Right ventricle myocardium superior (tissue), 1 donor: ENCODE data around the gene TWSG1. TPM values are rescaled to one million over a fixed set of nuclear protein-coding genes. Genes with fewer than 3 reads are reported as not detected.
"Not testable (repeated sequence)": the region's sequence is repeated elsewhere in the genome, so short reads cannot be mapped to it uniquely, and the experiment has no call there.

Experiments used
- ATAC-seq: fragments of 200-7000 bp; cut with Tn5 transposase; one replicate; pipeline ENCODE4 v1.9.1; 2020; ENCODE audit warnings: mild to moderate bottlenecking; ENCODE audit not compliant: poor library complexity
- DNase-seq: peaks from one replicate; pipeline ENCODE4 v3.0.0-alpha.2; 2020
- intact Hi-C: fragments of 100-400 bp; cut with DNase I; formaldehyde crosslinking; loops from one replicate; pipeline ENCODE4 v1.11.2; 2022
- total RNA-seq: library from RNA; stranded (reverse); fragmentation: NEBNext Ultra II Directional; extraction: Animal tissue kit (Norgen Biotek cat#: 25700); gene quantifications from one replicate; pipeline ENCODE4 v1.2.1, GENCODE V29; 2021
- donor health status: DM: no; HTN: yes; CAD: no; lungs with severe emphysema.

Gene TWSG1
- total RNA-seq, 1 donor from 2014 or later, result 8.6 TPM

DNA sequence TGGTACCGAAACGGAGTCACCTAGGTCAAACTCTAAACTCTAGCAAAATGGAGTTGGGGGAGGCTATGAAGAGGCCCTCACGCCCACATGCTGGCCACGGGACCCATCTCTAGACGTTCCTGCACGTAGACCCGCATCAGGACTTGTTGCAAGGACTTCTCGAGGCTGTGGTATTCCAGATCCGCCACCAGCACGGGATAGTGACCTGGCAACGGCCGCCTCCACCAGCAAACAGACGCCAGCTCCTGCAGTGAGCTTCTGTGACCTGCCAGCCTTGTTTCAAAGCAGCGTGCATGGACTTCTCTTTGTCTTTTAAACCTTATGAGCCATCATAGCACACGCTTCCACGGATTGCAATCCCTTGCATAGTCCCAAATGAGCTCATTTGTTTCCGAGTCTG, 100.5 kb downstream of the TWSG1 start:
- no peak for DNase-seq
- intact Hi-C loops, result no loop called here
- ATAC-seq, result no peak

DNA sequence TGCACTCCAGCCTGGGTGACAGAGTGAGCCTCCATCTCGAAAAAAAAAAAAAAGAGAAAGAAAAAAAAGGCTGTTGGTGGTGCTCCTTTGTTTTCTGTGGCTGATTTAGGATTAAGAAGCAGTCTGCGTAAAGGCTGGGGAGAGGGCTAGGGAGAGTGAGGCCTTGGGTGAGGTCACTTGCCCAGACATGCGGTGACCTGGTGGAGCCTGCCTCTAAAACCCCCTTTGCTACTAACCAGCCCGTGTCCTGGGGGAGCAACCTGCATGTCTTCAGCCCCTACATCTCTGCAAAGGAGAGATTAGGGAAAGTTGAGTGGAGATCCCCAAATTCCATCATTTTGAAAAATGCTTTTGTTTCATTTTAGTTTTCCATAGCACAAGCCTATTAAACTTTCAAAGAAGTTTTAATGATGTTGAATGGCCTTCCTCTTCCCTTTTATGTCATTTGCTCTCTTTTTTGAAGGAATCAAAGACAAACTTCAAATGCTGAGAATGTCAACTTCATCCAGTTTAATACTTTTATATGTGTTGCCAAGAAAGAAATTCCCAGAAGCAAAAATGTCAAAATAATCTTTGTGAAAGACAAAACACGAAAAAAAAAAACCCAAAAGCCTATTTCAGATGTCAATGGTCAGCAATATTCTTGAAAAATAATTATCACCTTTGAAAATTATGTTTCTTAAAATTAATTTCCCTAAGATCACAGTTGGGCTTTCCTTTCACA, 101.8 kb downstream of the TWSG1 start:
- DNase-seq (no peak), ATAC-seq (no peak)
- intact Hi-C loops, result no loop called here

DNA sequence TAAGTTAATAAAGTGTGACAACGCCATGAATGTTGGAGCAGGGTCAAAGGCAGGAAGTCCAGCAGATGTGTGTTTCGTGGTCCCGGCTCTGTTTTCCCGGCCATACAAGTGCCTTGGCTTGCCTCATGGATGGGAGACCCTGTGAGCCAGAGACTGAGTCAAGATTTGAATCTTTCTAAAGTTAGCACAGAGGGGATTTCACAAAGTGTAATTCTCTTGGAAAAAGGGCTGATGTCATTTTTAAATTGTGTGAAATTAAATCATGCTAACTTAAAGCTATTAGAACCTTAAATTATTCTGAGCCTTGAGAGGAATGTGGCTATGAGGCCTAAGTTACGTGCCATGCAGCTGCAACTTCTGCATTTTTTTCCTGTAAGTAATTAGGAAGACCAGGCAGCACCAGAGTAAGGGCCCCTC, 102.5 kb downstream of the TWSG1 start:
- ATAC-seq (no peak), DNase-seq (no peak)
- intact Hi-C loops, result no loop called here

DNA sequence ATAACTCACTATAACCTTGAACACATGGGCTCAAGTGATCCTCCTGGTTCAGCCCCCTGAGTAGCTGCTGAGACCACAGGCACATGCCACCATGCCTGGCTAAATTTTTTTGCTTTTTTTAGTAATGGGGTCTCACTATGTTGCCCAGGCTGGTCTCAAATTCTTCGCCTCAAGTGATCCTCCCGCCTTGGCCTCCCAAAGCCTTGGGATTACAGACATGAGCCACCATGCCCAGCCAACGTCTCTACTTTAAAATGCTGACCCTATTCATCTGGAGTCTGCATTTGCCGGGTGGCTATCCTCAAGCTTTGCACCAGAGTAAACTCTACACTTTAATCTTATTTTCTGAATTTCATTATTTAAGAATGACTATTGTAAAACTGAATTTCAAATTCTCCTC, 103.1 kb downstream of the TWSG1 start:
- DNase-seq (no peak), ATAC-seq (no peak)
- intact Hi-C loops, result no loop called here

DNA sequence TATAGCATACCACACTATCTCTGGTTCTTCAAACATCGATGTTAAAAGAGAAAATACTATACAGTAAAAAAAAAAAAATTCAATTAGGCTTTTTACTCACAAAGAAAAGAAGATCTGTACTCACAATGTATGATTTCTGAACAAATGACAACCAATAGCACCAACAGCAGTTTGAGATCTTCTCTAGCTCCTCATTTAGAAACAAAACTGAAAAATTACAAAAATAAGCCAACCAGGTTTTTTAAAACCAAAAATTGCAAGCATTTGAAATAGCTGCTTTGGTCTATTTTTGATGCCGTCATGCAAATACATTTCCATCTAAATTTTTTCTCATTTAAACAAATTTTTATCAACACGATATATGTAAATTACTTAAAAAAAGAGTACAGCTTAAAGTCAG, 106.5 kb downstream of the TWSG1 start:
- intact Hi-C loops, result no loop called here
- ATAC-seq (no peak), DNase-seq (no peak)

DNA sequence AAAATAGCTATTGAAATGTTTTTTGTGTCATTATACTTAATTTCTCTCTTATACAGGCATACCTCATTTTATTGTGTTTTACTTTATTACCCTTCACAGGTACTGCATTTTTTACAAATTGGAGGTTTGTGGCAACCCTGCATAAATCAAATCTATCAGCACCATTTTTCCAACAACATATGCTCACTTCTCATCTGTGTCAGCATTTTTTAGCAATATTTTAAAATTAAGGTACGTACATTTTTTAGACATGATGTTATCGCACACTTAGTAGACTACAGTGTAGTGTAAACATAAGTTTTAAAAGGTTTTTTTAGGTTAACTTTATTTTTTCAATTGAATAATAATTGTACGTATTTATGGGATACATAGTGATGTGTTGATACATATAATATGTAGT, 110.0 kb downstream of the TWSG1 start:
- intact Hi-C loops, result no loop called here
- no peak for ATAC-seq
- DNase-seq, result no peak

DNA sequence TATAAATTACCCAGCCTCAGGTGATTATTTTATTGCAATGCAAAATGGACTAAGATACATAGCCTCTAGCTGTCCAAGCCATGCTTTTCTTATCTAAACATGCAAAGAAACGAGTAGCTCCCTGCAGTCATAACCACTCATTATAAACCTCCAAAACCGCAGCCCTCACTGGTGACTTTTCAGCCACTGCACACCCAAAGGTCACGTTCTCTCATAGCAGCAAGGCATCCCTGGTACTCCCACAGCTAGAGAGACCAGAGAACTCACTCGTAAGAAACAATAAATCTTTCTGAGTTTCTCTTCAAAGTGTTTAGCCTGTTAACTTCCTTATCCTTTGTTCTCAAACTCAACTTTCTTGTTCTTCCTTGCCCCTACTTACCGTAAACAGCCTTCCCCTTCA, 112.3 kb downstream of the TWSG1 start:
- intact Hi-C loops, result no loop called here
- ATAC-seq (no peak), DNase-seq (no peak)

DNA sequence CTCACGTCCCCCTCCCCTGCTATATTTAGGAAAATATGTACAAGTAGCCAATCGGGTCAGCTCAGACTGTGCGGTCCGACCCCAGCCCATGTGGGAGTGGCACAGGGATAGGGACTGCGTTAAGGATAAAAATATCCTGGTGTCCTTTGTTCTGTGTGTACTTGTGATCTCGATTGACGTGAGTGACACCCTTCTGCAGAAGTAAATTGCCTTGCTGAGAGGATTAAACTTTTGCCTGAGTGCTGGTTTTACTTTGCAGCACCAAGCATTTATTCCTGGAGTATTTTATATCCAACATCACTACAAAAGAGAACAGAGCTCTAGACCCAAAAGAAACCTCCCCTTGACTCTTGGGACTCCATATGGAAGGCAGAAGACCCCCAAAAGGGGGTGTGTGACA, 112.8 kb downstream of the TWSG1 start:
- ATAC-seq (no peak), DNase-seq (no peak)
- intact Hi-C loops, result no loop called here

DNA sequence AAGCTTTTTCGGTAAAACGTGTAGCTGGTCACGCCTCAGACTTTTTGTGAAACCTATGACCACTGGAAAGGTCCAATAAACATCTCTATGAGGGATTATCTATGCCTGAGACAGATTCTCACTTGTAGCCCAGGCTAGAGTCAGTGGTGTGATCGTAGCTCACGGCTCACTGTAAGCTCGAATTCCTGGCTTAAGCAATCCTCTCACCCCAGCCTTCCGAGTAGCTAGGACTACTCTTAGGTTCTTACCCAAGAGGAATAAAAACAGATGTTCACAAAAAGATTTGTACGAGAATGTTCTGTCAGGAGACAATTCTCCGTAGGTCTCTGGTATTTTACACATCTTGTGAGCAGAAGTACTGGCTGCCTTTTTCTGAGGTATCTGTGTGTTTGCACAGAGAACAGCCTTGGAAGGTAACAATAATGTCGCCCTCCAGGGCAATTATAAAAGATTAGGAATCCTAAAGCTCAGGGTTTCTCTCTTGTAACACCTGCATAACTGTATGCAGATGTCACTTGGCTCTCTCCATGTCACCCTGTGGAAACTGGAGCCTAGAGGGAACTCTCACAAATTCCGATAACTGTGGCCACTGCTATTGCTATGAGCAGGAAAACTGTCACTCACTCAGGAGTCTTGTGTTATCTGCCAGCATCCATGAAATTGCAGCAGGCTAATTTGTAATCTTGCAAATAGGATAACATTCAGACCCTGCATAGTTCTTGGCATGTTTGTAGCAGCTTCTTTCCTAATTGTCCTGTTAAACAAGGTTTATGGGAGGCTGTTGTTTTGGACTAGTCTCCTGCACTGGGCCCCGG, 115.2 kb downstream of the TWSG1 start:
- no peak for ATAC-seq
- no peak for DNase-seq
- intact Hi-C loops, result no loop called here

DNA sequence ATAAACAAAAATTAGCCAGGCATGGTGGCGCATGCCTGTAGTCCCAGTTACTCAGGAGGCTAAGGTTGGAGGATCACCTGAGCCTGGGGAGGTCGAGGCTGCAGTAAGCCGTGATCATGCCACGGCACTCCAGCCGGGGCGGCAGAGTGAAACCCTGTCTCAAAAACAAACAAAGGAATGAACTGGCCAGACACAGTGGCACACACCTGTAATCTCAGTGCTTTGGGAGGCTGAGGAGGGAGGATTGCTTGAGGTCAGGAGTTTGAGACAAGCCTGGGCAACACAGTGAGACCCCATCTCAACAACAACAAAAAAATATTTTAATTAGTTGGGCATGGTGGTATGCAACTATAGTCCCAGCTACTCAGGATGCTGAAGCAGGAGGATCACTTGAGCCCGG, 116.3 kb downstream of the TWSG1 start:
- ATAC-seq, DNase-seq, intact Hi-C loops: not testable (repeated sequence)

Other genes with a start within 250 kb of the TWSG1 start
- gene NDUFV2, start 232.1 kb upstream of the TWSG1 start, total RNA-seq, result 521 TPM
- gene ANKRD12, start 198.0 kb upstream of the TWSG1 start, total RNA-seq, result 39.9 TPM
- 45.2 TPM for gene RALBP1, start 140.7 kb downstream of the TWSG1 start, total RNA-seq